HL-60 (cell line): ENCODE results near the gene CHRDL2.

Experiments used
- DNase-seq, 2 experiments: peaks; one replicate each; pipeline ENCODE4 v3.0.0-alpha.2; 2010 to 2020; ENCODE audit warnings: low read depth in 1 of 2, low spot score in 1 of 2
- H3K27ac ChIP-seq: fragments of 250-450 bp; sonication (Bioruptor Pico); replicated peaks from 2 replicates; pipeline ENCODE4 v1.5.1; 2020; ENCODE audit warnings: mild to moderate bottlenecking, moderate library complexity
- H3K27me3 ChIP-seq: fragments of 250-450 bp; sonication (Bioruptor Pico); 2 replicates; pipeline ENCODE4 v1.5.1; 2021; ENCODE audit warnings: mild to moderate bottlenecking, moderate library complexity; ENCODE audit not compliant: insufficient read depth, poor library complexity, severe bottlenecking
- H3K4me3 ChIP-seq: replicated peaks from 2 replicates; pipeline ENCODE4 v1.5.1; 2011; ENCODE audit warnings: mild to moderate bottlenecking, control low read depth, low read length; ENCODE audit not compliant: insufficient read depth
- GABPA ChIP-seq: IDR thresholded peaks from 2 replicates; pipeline ENCODE4 v1.6.1; 2012; ENCODE audit warnings: low read depth
- POLR2AphosphoS5 ChIP-seq: IDR thresholded peaks from 2 replicates; pipeline ENCODE4 v1.6.1; 2012; ENCODE audit warnings: low read depth
- SPI1 ChIP-seq: IDR thresholded peaks from 2 replicates; pipeline ENCODE4 v1.6.1; 2012; ENCODE audit warnings: low read depth, mild to moderate bottlenecking, borderline replicate concordance
- TF ChIP-seq, protein P1 (sequence below): IDR thresholded peaks from one replicate; pipeline ENCODE4 v1.5.1; 2011; ENCODE audit warnings: low read length, control low read depth, inconsistent platforms; ENCODE audit not compliant: insufficient read depth
- TF ChIP-seq, protein P2 (sequence below): IDR thresholded peaks from 2 replicates; pipeline ENCODE4 v1.6.1; 2012; ENCODE audit warnings: low read depth; ENCODE audit not compliant: insufficient replicate concordance

The CHRDL2 gene

DNA sequence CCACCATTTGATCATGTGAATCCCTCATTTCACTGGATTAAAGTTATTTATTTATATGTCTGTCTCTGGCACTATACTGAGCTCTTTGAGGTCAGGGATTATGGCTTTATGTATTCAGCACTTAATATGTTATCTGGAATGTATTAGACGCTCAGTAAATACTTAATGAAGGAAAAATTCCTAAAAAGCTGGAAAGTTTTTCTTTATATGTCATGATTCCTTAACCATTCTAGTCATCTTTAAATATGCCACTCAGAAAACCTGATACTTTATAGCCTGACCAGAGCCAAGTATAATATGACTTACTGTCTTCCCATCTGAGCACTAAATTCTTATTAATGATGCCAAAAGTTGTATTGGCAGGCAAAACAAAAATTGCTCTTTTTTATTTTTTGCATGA lies 44.5 kb upstream of the CHRDL2 start:
- Histone ChIP-seq H3K27ac (no peak overlapping the region), H3K4me3 (no peak overlapping the region)
- DNase-seq = no peak

GRCh38 chr11:74773476-74773875 lies 42.2 kb upstream of the CHRDL2 start:
- H3K27ac ChIP-seq = no peak overlapping the region
- TF ChIP-seq, protein P1, sequence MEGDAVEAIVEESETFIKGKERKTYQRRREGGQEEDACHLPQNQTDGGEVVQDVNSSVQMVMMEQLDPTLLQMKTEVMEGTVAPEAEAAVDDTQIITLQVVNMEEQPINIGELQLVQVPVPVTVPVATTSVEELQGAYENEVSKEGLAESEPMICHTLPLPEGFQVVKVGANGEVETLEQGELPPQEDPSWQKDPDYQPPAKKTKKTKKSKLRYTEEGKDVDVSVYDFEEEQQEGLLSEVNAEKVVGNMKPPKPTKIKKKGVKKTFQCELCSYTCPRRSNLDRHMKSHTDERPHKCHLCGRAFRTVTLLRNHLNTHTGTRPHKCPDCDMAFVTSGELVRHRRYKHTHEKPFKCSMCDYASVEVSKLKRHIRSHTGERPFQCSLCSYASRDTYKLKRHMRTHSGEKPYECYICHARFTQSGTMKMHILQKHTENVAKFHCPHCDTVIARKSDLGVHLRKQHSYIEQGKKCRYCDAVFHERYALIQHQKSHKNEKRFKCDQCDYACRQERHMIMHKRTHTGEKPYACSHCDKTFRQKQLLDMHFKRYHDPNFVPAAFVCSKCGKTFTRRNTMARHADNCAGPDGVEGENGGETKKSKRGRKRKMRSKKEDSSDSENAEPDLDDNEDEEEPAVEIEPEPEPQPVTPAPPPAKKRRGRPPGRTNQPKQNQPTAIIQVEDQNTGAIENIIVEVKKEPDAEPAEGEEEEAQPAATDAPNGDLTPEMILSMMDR = no peak
- TF ChIP-seq GABPA (no peak), POLR2AphosphoS5 (no peak), SPI1 (no peak)
- TF ChIP-seq, protein P2, sequence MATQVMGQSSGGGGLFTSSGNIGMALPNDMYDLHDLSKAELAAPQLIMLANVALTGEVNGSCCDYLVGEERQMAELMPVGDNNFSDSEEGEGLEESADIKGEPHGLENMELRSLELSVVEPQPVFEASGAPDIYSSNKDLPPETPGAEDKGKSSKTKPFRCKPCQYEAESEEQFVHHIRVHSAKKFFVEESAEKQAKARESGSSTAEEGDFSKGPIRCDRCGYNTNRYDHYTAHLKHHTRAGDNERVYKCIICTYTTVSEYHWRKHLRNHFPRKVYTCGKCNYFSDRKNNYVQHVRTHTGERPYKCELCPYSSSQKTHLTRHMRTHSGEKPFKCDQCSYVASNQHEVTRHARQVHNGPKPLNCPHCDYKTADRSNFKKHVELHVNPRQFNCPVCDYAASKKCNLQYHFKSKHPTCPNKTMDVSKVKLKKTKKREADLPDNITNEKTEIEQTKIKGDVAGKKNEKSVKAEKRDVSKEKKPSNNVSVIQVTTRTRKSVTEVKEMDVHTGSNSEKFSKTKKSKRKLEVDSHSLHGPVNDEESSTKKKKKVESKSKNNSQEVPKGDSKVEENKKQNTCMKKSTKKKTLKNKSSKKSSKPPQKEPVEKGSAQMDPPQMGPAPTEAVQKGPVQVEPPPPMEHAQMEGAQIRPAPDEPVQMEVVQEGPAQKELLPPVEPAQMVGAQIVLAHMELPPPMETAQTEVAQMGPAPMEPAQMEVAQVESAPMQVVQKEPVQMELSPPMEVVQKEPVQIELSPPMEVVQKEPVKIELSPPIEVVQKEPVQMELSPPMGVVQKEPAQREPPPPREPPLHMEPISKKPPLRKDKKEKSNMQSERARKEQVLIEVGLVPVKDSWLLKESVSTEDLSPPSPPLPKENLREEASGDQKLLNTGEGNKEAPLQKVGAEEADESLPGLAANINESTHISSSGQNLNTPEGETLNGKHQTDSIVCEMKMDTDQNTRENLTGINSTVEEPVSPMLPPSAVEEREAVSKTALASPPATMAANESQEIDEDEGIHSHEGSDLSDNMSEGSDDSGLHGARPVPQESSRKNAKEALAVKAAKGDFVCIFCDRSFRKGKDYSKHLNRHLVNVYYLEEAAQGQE = no peak

More for the DNA sequence above, 44.5 kb upstream of the CHRDL2 start:
- TF ChIP-seq, protein P2 = no peak
- no peak for TF ChIP-seq SPI1
- TF ChIP-seq, protein P1 = no peak
- H3K27me3 ChIP-seq = no peaks in the 10 kb centered on the region

DNA sequence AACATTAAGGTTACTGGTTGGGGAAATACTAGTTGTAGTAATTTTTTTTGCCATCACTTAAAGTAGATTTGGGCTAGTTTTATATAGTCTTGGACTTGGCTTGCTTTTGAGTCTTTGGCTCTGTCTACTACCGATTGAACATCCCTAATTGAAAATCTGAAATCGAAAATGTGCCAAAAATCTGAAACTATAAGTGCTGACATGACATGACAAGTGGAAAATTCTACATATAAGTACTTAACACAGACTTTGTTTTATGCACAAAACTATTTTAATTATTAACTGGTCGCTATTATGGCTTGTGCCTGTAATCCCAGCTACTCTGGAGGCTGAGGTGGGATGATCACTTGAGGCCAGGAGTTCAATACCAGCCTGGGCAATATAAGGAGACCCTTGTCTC lies 39.9 kb upstream of the CHRDL2 start:
- Histone ChIP-seq H3K4me3 (no peak overlapping the region), H3K27me3 (no peaks in the 10 kb centered on the region), H3K27ac (no peak overlapping the region)
- DNase-seq = no peak
- TF ChIP-seq, protein P2 = no peak
- TF ChIP-seq, protein P1 = no peak
- TF ChIP-seq GABPA = no peak
- TF ChIP-seq SPI1 = no peak
- TF ChIP-seq POLR2AphosphoS5 = no peak

More at GRCh38 chr11:74773476-74773875, 42.2 kb upstream of the CHRDL2 start:
- DNase-seq = no peak
- Histone ChIP-seq H3K27me3 (no peaks in the 10 kb centered on the region), H3K4me3 (no peak overlapping the region)
